Fibroblast of gingiva (primary cell): ENCODE results near the gene TRAPPC5.

ENCODE experiments used
- DNase-seq: peaks from one replicate; pipeline ENCODE4 v3.0.0-alpha.2; 2011; ENCODE audit warnings: low read depth

Gene TRAPPC5

DNA sequence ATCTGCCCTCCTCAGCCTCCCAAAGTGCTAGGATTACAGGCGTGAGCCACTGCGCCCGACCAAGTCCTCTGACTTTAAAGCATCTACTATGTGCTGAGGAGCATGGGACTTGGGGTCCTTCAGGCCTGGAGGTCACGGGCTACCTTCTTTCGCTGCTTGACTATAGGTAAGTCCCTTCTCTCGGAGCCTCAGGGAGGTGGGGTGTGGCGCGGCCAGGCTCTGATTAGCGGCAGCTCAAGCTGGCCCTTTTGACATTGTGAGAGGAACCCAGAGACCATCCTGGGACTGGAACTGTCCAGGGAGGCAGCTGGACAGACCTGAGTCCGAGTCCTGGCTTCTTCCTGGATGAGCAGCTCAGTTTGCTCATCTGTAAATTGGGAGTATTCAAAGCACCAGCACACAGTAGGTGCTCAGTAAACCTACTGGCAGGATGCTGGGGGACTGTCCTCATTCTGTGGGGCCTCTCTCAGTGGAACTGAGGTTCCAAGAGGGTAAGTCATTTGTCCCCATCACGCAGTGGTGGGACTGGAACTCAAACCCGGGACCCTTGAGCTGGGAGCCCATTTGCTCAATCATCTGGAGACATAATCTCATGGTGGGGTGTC is 20.5 kb downstream of the TRAPPC5 start:
- no peak for DNase-seq

DNA sequence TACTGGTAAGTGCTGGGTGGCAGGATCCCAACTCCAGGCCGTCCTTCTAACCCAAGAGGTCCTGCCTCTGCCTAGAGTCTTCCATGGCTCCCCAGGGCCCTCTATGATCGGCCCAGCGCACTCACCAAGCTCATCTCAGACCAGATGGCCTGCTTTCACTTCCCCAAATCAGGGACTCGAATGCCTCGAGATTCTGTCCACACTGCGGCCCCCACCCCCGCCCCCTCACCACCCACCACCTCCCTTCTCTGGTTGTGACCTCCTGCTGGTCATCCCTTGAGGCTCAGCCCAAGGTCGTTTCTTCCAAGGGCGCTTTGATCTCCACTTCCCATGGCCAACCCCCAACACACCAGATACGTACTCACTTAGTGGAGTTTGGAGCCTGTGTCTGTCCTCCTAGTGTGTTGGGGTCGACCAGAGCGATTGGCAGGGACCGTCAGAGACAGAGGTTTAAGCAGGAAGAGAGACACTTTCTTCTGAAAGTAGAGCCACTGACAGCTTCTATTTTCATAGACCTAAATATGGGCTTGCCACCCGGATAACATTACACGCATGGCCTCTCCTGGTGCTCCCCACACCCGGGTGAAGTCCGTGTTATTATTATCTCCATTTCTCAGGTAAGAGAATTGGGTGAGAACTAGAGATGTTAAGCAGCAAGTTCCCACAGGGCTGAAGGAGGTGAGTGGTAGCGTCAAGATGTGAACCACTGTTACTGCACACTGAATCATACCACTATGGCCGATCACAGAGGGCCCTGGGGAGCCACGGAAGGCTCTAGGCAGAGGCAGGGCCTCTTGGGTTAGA is 21.2 kb downstream of the TRAPPC5 start, which contains the start of gene FCER2:
FCER2 (minus strand) TSS at position 478 of the 804 bp plus-strand sequence. CDS start 2,371 bp downstream, outside the sequence.
- DNase-seq: no peak

DNA sequence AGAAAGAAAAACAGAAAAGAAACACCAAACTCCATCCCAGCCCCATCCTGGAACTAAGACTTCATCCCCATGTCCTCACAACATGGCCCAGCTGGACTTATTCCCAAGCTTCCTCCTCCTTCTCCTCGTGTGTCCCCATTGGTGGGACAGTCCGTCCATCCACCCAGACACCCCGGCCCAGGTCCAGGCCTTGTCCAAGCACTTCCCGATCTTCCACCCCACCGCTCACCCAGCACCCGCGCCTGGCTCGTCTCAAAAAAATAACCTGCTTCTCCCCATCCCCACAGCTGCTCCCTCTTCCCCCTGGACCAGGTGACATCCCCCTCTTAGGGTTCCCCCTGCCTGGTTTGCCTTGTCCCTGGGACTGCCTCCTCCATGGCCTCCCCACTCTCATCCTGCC is 22.7 kb downstream of the TRAPPC5 start:
- DNase-seq: no peak

DNA sequence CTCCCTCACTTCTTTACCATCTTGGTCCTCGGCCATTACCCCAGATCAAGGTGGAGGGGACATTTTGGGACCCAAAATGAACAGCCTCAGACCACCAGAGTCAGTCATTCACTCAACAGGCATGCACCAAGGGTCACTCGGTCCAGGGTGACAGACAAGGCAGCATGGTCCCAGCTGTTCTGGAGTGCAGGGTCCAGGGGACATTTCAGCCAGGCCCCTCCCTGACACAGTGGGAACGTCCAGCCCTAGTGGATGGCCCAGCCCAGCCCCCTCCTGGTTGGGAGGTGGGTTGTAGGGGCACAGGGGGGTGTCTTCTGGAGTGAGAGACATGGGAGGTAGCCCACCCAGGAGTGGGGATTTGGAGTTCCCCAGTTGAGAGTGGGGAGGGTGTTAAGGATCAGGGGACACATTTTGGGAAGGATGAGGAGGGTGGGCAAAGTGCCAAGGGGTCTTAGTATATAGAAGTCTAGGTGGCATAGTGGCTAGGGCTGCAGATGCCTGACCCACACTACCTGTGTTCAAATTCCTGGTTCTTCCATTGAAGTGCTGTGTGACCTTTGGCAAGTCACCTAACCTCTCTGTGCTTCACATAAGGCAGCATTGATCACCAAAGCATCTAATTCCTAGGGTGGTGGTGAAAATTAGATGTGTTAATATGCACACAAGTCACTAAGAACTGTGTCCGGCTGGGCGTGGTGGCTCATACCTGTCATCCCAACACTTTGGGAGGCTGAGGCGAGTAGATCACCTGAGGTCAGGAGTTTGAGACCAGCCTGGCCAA is 23.8 kb downstream of the TRAPPC5 start:
- no peak for DNase-seq

DNA sequence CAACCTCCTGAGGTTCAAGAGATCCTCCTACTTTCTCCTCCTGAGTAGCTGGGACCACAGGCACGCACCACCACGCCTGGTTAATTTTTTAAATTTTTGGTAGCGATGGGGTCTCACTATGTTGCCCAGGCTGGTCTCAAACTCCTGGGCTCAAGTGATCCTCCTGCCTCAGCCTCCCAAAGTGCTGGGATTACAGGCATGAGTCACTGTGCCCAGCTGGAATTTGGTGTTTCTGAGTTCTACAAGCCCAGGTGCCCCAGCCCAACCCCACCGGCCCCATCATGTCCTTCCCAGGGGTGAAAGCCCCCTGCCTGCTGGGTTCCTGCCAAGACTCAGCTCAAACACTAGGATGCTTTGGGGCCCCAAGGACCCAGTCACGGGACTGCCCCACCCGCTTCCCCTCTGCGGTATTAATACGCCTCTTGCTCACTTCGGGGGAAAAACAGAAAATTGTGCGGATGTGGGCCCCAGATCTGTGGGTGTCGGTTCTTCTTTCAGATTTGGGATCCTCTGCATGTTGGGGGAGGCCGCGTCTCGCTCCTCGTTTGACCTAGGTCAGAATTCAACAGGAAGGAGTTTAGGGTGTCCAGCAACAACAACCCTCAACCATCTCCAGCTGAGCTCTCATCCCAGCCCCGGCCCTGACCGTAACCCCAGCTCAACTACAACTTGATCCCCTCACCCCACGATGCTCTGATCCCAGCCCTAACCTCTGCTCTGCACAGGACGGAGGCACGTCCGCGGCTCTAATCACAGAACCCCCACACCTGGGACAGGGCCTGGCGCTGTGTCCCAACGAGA is 25.0 kb downstream of the TRAPPC5 start:
- no peak for DNase-seq

DNA sequence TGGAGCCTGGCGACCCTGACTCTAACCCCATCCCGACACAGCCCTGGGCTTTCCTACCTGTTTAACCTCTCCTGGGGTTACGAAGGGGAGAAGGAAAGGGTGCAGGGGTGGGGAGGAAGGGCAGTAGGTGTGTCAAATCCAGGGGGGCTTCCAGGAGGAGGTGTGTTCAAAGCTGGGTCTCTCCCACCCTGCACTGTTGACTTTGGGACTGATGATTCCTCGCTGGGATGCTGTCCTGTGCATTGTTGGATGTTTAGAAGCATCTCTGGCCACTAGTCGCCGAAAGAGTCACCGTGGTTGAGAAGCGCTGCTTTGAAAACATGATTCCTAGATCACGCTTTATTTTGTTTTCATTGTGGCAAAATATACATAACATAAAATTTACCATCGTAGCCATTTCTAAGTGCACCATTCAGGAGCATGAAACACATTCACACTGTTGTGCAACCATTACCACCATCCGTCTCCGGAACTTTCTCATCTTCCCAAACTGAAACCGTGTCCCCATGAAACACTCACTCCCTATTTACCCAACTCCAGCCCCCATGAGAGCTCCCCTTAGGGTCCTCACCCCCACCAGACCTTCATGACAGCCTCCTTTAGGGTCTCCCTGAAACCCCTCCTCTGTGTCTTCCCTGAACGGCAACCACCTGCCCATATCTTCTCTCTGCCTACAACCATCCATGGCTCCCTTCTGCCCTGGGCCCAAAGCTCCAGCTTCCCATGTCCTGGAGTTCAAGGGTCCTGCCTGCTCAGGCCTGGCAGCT is 25.7 kb downstream of the TRAPPC5 start:
- no peak for DNase-seq

DNA sequence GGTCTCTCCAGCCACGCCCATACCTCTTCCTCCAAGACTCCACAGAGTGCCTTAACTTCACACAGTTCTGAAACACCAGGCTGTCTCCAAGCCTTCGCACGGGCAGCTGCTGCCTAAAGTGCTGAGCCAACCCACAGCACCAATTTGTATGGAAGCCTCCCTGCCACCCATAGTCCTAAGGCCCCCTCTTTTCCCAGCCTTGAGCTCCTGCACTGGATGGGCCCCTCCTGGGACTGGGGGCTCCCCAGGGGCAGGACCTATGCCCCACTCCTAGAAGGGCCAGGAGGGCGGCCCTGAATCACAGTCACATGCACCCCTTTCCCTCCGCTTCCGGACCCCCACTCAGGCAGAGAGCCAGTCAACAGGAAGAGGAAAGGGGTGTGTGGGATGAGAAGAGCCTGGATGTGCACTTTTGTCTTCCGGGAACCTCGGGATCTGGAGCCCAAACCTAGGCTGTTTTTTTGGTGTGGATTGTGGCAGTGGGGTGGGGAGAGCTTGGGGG is 26.4 kb downstream of the TRAPPC5 start:
- DNase-seq: no peak

DNA sequence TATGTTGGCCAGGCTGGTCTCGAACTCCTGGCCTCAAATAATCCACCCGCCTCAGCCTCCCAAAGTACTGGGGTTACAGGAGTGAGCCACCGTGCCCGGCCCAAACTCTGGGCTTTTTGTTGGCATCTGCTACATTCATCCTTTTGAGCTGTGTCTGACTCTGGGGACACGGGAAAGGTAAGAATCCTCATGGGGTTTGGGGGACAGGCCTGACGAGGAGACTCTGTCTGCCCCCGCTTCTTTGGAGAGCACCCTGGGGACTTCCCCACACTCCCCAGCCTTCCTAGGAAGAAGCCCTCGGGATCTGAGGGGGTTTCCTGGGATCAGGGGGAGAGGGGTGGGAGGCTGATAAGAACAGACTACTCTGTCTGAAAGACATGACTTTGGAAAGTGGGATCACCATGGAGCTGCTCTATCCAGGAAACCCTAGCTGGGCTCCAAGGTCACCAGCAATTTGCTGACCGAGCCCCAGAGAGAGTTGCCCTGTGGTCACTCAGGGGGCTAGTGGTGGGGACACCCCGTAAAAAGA is 29.4 kb downstream of the TRAPPC5 start:
- no peak for DNase-seq

DNA sequence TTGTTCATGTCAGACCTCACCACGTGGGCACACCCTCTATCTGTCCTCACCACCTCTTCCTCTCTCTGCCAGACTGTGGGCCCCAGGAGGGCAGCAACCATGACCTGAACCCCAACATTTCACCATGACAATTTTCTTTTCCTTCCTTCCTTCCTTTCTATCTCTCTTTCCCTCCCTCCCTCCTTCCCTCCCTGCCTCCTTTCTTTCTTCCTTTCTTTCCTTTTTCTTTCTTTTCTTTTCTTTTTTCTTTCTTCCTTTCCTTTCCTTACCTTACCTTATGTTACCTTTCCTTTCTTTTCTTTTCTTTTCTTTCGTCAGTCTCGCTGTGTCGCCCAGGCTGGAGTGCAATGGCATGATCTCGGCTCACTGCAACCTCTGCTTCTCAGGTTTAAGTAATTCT is 30.0 kb downstream of the TRAPPC5 start:
- no peak for DNase-seq

DNA sequence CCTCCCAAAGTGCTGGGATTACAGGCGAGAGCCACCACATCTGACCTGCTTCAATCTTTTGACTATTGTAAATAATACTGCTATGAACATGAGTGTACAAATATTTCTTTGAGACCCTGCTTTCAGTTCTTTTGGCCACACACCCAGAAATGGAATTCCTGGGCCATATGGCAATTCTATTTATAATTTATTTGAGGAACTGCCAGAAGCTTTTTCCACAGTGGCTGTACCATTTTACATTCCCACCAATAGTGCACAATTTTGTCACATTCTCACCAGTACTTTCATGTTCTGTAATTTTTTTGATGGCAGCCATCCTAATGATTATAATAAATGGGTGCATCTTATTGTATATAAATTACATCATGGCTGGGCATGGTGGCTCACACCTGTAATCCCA is 35.0 kb downstream of the TRAPPC5 start:
- no peak for DNase-seq

DNA sequence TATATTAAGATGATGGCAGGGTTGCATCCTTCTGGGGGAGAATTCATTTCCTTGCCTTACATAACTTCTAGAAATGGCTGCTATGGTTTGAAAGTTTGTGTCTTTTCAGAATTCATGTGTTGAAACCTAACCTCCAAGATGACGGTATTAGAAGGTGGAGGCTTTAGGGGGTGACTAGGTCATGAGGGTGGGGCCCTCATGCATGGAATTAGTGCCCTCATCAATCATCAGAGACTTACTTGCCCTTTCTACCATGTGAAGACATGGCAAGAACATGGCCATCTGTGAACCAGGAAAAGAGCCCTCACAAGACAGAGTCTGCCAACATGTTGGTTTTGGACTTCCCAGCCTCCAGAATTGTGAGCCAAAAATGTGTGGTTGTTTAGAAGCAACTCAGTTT is 36.1 kb downstream of the TRAPPC5 start:
- no peak for DNase-seq

DNA sequence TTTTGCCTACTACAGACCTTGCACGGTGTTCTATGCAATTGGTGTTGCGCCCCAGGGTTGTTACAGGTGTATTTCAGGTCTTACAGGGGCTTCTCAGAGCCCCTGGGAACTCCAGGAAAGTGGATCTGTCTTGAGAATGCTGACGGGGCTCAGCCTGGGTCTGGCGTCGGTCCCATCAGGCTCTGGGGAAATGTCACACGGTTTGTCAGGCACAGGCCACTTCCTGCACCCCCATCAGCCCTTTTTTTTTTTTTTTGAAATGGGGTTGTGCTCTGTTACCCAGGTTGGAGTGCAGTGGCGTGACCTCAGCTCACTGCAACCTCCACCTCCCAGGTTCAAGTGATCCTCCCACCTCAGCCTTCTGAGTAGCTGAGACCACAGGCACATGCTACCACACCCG is 38.0 kb downstream of the TRAPPC5 start:
- no peak for DNase-seq

DNA sequence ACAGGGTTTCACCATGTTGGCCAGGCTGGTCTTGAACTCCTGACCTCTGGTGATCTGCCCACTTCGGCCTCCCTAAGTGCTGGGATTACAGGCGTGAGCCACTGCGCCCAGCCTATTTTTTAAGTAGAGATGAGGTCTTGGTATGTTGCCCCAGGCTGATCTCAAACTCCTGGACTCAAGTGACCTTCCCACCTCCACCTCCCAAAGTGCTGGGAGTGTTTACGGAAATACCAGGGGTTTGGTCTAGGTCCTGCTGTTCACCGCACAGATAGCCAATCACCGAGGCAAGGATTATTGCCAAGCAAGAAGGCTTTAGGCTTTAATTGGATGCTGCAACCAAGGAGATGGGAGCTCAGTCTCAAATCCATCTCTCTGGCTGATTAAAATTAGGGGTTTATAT is 39.7 kb downstream of the TRAPPC5 start:
- no peak for DNase-seq

DNA sequence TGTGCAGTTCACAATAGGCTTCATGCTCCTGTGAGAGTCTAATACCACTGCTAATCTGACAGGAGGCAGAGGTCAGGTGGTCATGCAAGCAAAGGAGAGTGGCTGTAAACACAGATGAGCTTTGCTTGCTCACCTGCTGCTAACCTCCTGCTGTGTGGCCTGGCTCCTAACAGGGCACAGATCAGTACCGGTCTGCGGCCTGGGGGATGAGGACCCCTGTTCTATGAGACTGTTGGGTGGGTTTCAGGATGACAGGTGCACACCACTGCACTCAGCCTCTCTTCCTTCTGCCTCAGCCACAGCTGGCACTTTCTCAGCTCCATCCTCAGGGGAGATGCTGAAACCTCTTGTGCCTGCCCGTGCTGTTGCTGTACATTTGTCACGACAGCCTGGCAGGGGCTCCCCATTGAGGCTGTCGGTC is 41.6 kb downstream of the TRAPPC5 start:
- no peak for DNase-seq

DNA sequence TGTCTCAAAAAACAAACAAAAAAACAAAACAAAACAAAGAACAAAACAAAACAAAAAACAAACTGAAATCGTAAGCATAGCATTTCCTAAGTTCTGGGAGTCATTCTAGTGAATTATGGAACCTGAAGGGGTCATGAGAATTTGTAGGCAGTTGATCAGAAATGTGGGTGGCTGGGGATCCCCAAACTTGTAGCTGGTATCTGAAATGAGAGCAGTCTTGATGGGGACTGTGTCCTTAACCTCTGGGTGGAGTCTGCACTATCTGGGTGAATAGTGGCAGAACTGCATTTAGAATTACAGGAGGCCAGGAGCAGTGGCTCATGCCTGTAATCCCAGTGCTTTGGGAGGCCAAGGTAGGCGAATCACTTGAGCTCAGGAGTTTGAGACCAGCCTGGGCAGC is 45.2 kb downstream of the TRAPPC5 start:
- DNase-seq: no peak

DNA sequence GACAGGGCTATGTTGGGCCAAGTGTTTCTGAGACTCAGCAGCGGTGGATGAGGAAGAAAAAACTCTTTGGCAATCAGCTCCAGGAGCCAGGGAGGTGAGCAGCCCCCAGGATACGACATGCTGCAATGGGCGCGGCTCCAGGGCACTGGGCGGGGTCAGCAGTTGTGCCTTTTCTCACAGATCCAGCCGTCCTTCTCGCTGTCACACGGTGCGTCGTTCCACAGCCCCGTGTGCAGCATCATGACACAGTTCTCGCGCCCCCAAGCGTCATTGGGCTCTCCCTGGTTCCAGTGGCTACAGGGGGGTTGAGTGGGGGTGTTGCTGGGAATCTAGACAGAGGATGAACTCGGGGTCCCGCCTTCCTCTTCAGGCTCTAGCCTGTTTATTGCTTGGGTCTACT is 48.6 kb downstream of the TRAPPC5 start:
- DNase-seq: no peak

DNA sequence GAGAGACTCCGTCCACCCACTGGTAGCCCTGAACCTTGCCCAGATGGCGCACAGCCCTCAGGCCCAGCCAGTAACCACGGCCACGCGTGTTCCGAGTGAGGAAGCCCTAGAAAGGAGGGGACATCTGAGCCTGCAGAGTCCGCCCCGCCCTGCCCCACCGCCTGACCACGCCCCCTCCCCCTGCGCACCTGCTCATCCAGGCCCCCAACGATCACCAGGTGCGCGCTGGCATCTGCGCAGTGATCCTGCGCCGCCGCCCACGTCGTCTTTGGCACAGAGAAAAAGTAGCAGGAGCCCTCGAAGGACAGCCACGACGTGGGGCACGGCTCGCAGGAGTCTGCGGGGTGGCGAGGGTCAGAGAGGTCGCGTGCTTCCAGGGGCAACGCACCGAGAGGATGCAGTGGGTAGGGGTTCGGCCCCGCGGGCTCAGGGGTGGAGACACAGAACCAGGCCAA is 49.2 kb downstream of the TRAPPC5 start:
- no peak for DNase-seq

DNA sequence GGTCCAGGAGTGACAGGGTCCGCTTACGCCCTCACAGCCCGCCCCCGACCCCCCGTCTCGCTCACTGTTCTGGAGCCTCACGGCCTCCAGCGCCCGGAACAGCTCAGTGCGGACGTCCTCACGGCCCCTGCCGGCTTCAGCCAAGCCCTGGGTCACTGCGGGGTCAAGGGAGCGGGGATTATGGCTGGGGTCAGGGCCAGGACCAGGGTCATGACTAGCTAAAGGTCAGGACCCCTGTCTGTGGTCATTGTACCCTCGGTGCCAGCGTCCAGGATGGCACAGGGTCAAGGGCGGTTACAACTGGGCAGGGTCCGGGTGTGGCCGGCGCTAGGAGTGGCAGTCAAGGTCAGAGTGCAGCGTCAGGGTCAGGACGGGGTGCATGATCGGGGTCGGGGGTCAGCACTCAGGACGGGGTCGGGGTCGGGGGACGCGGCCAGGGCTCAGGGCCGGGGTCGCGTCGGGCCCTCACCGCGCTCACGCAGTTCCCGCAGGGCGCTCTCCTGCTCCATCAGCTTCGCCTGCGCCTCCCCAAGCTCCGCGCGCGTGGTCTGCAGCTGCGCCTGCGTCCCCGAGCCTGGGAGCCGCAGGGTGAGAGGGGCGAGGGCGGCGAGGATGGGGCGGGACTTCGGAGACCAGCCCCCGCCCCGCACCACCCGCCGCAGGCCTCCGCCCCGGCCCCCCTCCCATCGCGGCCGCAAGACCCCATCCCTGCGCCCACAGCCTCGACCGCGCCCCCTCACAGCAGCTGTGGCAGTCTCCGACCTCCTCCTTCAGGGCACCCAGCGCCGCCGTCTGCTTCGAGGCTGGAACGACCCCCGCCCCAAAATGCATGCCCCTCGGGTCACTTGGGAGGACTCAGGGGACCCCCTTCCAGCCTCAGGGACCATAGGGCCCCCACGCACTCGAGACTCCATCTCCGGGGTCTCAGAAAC is 49.9 kb downstream of the TRAPPC5 start:
- no peak for DNase-seq

DNA sequence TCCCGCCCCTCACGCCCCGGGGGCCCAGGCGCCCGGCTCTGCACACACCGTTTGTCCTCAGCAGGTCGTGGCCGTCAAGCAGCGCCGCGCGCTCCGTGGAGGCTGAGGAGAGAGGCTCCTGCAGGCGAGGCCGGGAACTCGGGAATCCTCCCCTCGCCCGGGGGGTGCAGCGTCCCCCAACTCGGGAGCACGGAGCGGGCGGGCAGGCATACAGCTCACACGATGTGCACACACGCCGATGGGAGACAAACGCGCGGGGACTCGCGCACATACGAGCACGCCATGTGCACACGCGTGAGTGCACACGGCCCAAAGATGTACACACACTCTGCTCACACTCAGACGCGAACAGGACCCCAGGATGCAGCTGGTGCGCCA is 50.6 kb downstream of the TRAPPC5 start:
- no peak for DNase-seq

DNA sequence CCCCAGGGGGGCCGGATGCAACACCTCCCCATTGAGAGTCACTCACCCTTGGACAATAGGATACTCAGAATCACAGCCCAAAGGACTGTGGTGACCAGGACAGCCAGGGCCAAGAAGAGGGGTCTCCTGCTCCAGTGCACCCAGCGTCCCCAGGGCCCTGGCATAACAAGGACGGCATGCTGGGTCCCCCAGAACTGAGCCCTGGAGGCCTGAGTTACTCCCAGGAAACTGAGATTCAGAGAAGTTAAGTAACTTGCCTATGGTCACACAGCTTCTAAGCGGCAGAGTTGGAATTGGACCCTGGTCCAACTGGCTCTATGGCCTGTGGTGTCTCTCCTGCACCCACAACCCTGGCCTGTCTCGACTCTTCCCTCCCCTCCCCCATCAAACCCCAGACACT is 51.0 kb downstream of the TRAPPC5 start:
- DNase-seq: no peak
